Measurements from ENCODE around the gene GPR107.

GPR107 gene

DNA sequence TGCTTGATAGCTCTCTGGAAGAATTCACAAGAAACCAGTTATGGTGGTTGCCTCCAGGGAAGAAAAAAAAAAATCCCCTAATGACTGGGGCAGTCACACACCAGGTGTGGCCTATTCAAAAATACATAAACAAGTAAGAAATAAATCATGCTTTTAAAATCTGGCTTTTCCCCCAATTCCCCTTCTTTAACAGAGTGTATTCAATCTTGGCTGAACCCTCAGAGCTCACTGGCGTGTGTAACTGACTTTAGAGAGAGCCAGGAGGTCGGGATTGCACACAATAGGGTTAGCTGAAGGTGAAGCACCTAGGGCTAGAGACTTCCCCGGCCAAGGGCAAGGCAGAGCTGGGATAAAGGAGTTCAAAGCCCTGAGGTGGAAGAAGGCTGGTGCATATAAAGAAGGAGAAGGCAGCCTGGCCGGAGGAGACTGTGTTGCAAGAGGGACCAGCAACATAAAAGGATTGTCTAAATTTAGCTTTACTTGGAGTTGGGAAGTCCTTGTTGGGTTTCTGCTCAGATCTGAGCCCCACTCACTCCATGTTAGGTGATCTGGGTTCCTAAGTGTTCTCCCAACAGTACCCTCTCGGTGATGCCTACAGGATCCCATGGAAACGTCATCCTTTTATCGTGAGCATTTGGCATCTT, 30.4 kb upstream of the GPR107 start:
- TF ChIP-seq, protein P1, sequence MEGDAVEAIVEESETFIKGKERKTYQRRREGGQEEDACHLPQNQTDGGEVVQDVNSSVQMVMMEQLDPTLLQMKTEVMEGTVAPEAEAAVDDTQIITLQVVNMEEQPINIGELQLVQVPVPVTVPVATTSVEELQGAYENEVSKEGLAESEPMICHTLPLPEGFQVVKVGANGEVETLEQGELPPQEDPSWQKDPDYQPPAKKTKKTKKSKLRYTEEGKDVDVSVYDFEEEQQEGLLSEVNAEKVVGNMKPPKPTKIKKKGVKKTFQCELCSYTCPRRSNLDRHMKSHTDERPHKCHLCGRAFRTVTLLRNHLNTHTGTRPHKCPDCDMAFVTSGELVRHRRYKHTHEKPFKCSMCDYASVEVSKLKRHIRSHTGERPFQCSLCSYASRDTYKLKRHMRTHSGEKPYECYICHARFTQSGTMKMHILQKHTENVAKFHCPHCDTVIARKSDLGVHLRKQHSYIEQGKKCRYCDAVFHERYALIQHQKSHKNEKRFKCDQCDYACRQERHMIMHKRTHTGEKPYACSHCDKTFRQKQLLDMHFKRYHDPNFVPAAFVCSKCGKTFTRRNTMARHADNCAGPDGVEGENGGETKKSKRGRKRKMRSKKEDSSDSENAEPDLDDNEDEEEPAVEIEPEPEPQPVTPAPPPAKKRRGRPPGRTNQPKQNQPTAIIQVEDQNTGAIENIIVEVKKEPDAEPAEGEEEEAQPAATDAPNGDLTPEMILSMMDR (conservative IDR thresholded peaks at IDR 0.05; ENCODE audit: low read depth, low read length): no peak
- DNase-seq (ENCODE audit: low read depth): no peak
- H3K4me3 ChIP-seq (ENCODE audit: low read length): no peak overlapping the region

DNA sequence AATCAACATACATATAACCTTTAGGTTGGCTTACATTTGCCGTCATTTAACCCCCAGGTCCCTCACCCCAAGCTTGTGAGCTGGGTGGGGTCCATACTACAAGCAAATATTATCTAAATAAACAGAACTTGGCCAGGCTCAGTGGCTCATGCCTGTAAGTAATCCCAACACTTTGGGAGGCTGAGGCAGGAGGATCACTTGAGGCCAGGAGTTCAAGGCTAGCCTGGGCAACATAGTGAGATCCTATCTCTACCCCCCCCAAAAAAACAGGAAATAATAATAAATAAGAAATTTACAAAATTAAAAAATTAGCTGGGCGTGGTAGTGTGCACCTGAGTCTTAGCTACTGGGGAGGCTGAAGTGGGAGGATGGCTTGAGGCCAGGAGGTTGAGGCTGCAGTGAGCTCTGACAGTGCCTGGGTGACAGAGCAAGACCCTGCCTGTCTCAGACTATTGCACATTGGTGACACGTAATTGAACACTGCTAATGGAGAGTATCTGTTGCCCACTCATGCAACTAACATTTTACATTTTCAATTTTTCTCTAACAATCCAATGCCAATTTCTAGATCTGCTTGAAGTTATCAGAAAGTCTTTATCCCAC, 29.6 kb upstream of the GPR107 start:
- no peak for DNase-seq (ENCODE audit: low read depth)
- no peak overlapping the region for H3K4me3 ChIP-seq (ENCODE audit: low read length)
- TF ChIP-seq, protein P1 (conservative IDR thresholded peaks at IDR 0.05; ENCODE audit: low read depth, low read length): no peak

DNA sequence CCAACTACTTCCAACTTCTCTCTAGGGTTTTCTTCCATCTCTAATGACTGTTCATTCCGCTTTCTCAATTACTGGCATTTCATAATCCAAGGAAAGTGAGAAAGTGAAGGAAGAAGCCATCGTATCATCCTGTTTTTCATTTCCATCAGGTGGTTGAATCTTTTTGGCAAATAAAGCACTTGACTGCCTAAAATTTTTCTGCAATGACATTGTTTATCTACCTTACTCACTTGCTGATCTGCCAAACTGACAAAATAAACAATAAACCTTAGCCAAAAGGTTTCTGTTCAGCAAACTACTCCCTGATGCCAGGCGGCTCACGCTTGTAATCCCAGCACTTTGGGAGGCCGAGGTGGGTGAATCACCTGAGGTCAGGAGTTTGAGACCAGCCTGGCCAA, 29.1 kb upstream of the GPR107 start:
- DNase-seq (ENCODE audit: low read depth): no peak
- TF ChIP-seq, protein P1 (conservative IDR thresholded peaks at IDR 0.05; ENCODE audit: low read depth, low read length): no peak
- H3K4me3 ChIP-seq (ENCODE audit: low read length): no peak overlapping the region

DNA sequence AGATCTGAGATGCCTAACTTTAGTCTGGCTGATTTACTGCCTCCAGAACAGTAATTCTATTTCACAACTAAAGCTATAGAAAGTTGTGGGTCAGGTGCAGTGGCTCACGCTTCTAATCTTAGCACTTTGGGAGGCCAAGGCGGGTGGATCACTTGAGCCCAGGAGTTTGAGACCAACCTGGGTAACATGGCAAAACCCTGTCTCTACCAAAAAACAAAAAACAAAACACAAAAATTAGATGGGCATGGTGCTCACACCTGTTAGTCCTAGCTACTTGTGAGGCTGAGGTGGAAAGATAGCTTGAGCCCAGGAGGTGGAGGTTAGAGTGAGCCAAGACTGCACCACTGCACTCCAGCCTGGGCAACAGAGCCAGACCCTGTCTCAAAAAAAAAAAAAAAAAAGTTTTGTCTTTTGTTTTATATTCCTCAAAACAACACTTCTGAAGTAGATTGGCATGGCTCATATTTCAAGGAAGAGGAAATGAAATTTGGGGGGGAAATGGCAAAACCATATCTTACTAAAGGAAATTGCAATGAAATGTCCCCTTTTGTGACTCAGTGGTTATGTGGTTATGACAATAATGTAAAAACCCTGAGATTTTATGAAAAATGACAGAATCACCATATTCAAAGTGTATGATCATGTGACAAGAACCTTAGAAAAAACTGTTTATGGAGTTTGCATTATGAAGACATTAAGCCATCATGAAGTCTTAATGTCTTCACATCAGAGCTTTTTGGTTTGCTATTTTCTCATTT, 26.9 kb upstream of the GPR107 start:
- DNase-seq (ENCODE audit: low read depth): no peak
- no peak overlapping the region for H3K4me3 ChIP-seq (ENCODE audit: low read length)
- TF ChIP-seq, protein P1 (conservative IDR thresholded peaks at IDR 0.05; ENCODE audit: low read depth, low read length): no peak

DNA sequence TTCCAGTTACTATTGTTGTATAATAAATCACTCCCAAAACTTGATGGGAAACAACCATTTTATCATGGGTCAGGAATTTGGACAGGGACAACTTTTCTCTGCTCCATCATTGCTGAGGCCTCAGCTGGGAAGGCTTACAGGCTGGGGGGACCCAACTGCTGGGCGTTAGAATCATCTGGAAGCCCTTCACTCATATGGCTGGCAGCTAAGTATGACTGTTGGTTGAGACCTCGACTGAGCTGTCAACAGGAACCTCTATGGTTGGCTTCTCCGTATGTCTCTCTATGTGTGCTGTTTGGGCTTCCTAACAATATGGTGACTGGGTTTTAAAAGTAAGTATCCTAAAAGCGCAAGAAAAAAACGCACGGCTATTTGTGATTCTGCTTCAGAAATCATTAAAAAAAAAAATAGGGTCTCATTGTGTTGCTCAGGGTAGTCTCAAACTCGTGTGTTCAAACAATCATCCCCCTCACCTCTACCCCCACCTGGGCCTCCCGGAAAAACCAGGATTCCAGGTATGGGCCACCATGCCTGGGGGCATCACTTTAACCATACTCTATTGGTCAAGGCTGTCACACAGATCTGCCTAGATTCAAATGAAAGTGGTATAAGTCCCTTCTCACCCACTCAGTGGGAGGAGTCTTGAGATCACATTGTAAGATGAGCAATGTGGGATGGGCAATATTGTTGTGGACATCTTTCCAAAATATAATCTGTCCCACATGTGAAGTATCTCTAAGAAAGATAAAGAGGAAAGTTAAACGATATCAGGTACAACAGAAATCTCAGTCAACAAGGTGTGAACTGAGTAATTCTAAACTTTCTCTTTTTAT, 26.0 kb upstream of the GPR107 start:
- DNase-seq (ENCODE audit: low read depth): no peak
- TF ChIP-seq, protein P1 (conservative IDR thresholded peaks at IDR 0.05; ENCODE audit: low read depth, low read length): no peak
- no peak overlapping the region for H3K4me3 ChIP-seq (ENCODE audit: low read length)

DNA sequence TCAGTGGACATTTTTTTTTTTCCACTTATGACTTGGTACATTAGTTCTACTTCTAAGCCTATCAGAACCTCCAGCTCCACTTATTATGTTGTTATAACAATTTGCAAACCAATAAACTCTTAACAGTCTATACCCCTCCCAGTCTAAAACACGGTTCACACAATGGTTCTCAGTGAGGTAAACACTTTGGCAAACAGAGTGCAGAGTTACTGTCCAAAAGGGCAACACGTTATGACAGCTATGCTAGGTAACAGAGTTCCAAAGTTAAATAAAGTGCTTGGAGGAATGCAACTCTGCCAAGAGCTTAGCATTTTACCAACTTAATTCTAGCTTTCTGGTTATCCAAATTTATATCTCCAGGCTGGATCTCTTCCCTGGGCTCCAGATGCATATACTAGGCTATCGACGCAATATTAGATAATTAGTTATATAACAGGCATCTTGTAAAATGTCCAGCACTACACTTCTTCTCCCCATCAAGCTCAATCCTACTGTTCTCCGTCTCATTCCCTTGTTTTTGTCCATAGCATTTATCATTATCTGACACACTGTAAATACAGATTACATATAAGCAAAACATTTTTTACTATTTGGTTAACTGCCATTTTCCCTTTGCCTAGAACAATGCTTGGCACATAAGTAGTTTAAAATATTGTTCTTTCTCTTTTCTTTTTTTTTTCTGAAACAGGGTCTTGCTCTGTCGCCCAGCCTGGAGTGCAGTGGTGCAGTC, 25.0 kb upstream of the GPR107 start:
- TF ChIP-seq, protein P1 (conservative IDR thresholded peaks at IDR 0.05; ENCODE audit: low read depth, low read length): no peak
- H3K4me3 ChIP-seq (ENCODE audit: low read length): no peak overlapping the region
- no peak for DNase-seq (ENCODE audit: low read depth)

All from retinal pigment epithelial cell (primary cell).